Measurements from ENCODE around the gene MKS1. TPM values are rescaled to one million over a fixed set of nuclear protein-coding genes. Genes with fewer than 3 reads are reported as not detected.

Gene MKS1
- total and polyA plus RNA-seq, 2 experiments from 2014 or later: 10.5 to 15.6 TPM

DNA sequence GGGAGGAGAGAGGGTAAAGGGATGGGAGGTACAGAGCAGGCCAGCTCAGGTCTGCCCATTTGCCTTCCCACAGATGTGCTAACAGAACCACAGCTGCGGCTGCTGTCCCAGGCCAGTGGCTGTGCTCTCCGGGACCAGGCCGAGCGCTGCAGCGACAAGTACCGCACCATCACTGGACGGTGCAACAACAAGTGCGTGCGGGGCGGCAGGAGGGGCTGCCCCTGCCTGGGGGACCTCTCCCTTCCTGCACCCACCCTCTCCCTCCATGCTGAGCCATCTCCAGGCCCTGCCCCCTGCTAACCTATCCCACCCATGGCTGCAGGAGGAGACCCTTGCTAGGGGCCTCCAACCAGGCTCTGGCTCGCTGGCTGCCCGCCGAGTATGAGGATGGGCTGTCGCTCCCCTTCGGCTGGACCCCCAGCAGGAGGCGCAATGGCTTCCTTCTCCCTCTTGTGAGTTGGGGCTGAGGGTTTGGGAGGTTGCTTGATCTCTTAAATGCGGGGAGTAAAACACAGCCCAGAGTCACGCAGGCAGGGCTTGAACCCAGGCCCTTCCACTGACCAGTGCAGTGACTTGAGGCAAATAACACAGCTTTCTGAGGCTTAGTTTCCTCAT lies 25.3 kb downstream of the MKS1 start:
- no peaks in the 10 kb centered on the region for H4K20me1 ChIP-seq (ENCODE audit: insufficient read depth, poor library complexity, severe bottlenecking)
- 83% methylated on average over 18 of the region's 18 CpGs for WGBS (ENCODE audit: low lambda C conversion rate, missing lambda C conversion rate)
- DNase-seq (ENCODE audit: low spot score): no peak
- H3K9me2 ChIP-seq (replicated peaks; ENCODE audit: insufficient read depth): no peaks in the 10 kb centered on the region
- H3K79me2 ChIP-seq: no peaks in the 10 kb centered on the region
- no peaks in the 10 kb centered on the region for H3K9me3 ChIP-seq (ENCODE audit: low read depth)
- H2AFZ ChIP-seq: no peak overlapping the region
- no peak overlapping the region for H3K4me3 ChIP-seq
- H3K4me1 ChIP-seq (ENCODE audit: insufficient read depth): no peaks in the 10 kb centered on the region
- H3K27me3 ChIP-seq: peaks cover 4% of the 10 kb centered on the region
- H3K36me3 ChIP-seq (replicated peaks; ENCODE audit: insufficient read depth, low read depth): no peaks in the 10 kb centered on the region
- TF ChIP-seq EZH2 (IDR thresholded peaks at IDR 0.05; ENCODE audit: borderline replicate concordance) (no peak), EZH2phosphoT487 (IDR thresholded peaks at IDR 0.05; ENCODE audit: low read depth, severe bottlenecking, unreplicated experiment) (no peak)
- TF ChIP-seq, protein P1, sequence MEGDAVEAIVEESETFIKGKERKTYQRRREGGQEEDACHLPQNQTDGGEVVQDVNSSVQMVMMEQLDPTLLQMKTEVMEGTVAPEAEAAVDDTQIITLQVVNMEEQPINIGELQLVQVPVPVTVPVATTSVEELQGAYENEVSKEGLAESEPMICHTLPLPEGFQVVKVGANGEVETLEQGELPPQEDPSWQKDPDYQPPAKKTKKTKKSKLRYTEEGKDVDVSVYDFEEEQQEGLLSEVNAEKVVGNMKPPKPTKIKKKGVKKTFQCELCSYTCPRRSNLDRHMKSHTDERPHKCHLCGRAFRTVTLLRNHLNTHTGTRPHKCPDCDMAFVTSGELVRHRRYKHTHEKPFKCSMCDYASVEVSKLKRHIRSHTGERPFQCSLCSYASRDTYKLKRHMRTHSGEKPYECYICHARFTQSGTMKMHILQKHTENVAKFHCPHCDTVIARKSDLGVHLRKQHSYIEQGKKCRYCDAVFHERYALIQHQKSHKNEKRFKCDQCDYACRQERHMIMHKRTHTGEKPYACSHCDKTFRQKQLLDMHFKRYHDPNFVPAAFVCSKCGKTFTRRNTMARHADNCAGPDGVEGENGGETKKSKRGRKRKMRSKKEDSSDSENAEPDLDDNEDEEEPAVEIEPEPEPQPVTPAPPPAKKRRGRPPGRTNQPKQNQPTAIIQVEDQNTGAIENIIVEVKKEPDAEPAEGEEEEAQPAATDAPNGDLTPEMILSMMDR (IDR thresholded peaks at IDR 0.05; ENCODE audit: poor library complexity): no peak
- no peak overlapping the region for H3K27ac ChIP-seq
- H3K4me2 ChIP-seq: no peak overlapping the region

DNA sequence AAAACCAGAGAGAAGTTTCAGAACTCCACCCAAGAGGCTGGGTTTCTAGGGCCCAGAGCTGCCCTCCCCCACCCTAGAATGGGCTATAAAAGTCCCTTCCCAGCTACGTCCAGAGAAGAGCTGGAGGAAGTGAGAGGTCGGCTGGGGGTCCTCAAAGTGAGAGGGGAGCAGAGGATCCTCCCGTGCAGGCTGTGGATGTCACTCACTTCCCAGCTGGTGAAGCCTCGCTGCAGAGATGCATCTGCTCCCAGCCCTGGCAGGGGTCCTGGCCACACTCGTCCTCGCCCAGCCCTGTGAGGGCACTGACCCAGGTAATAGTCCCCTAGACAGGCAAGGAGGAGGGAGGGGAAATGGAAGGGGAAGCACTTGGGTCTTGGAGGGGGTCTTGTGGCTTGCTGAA lies 26.4 kb downstream of the MKS1 start, which contains the start of gene EPX:
Gene EPX, plus strand, starts transcription at position 115 of the 400 bp plus-strand sequence. Its CDS starts 121 bp downstream, at position 236.
- Histone ChIP-seq H3K4me1 (ENCODE audit: insufficient read depth) (no peaks in the 10 kb centered on the region), H3K9me3 (ENCODE audit: low read depth) (no peaks in the 10 kb centered on the region), H3K9me2 (replicated peaks; ENCODE audit: insufficient read depth) (no peaks in the 10 kb centered on the region), H3K4me3 (no peak within 1 kb of the TSS), H3K27ac (no peak within 1 kb of the TSS), H3K36me3 (replicated peaks; ENCODE audit: insufficient read depth, low read depth) (no peaks in the 10 kb centered on the region), H3K27me3 (peaks cover 4% of the 10 kb centered on the region), H4K20me1 (ENCODE audit: insufficient read depth, poor library complexity, severe bottlenecking) (no peaks in the 10 kb centered on the region), H3K4me2 (no peak within 1 kb of the TSS), H2AFZ (no peak within 1 kb of the TSS), H3K79me2 (no peaks in the 10 kb centered on the region)
- no peak for DNase-seq (ENCODE audit: low spot score)
- TF ChIP-seq EZH2phosphoT487 (IDR thresholded peaks at IDR 0.05; ENCODE audit: low read depth, severe bottlenecking, unreplicated experiment) (no peak), EZH2 (IDR thresholded peaks at IDR 0.05; ENCODE audit: borderline replicate concordance) (no peak)
- TF ChIP-seq, protein P1 (IDR thresholded peaks at IDR 0.05; ENCODE audit: poor library complexity): no peak
- WGBS (ENCODE audit: low lambda C conversion rate, missing lambda C conversion rate): 65% methylated on average over 5 of the region's 6 CpGs

DNA sequence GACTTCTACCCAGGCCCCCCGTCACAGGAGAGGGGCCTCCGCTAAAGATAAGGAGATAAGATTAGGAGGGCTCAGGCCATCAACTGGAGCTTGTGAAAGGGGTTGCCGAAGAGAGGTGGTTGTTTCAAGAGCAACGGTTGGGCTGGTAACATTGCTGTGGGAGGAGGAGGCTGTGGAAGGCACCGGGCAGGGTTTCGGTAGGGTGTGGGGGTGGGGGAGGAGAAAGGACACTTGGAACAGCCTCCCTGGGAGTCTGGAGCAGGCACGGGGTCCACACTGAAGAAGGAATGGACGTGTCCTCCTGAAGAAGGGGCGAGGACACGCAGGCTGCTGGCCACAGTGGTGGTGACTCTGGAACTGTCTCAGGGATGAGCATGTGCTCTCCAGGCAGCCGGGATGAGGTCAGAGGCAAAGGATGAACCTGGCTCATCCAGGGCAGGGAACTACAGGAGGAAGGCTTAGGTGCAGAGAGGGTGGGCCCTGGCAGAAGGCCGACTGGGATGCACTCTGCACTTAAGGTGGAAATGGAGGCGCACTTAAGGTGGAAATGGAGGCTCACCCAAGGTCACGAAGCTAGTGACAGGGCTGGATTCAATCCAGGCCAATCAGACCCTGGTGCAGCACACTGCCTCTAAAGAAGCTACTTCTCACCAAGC lies 27.7 kb downstream of the MKS1 start:
- no peaks in the 10 kb centered on the region for H3K79me2 ChIP-seq
- no peaks in the 10 kb centered on the region for H3K4me1 ChIP-seq (ENCODE audit: insufficient read depth)
- 33% methylated on average over 8 of the region's 14 CpGs for WGBS (ENCODE audit: low lambda C conversion rate, missing lambda C conversion rate)
- H4K20me1 ChIP-seq (ENCODE audit: insufficient read depth, poor library complexity, severe bottlenecking): no peaks in the 10 kb centered on the region
- H3K27ac ChIP-seq: no peak overlapping the region
- peaks cover 4% of the 10 kb centered on the region for H3K27me3 ChIP-seq
- H3K4me3 ChIP-seq: no peak overlapping the region
- H3K9me2 ChIP-seq (replicated peaks; ENCODE audit: insufficient read depth): no peaks in the 10 kb centered on the region
- DNase-seq (ENCODE audit: low spot score): no peak
- no peak overlapping the region for H3K4me2 ChIP-seq
- H3K9me3 ChIP-seq (ENCODE audit: low read depth): no peaks in the 10 kb centered on the region
- no peak overlapping the region for H2AFZ ChIP-seq
- no peaks in the 10 kb centered on the region for H3K36me3 ChIP-seq (replicated peaks; ENCODE audit: insufficient read depth, low read depth)
- TF ChIP-seq, protein P1 (IDR thresholded peaks at IDR 0.05; ENCODE audit: poor library complexity): no peak
- TF ChIP-seq EZH2phosphoT487 (IDR thresholded peaks at IDR 0.05; ENCODE audit: low read depth, severe bottlenecking, unreplicated experiment): no peak
- TF ChIP-seq EZH2 (IDR thresholded peaks at IDR 0.05; ENCODE audit: borderline replicate concordance): no peak
